ENCODE measurements around the gene PKP1.

- TF ChIP-seq CTCF (IDR thresholded peaks at IDR 0.05), result no peak
- TF ChIP-seq POLR2A (IDR thresholded peaks at IDR 0.05), result no peak
- TF ChIP-seq POLR2AphosphoS5 (IDR thresholded peaks at IDR 0.05), result no peak
These were observed 33.2 kb downstream of the PKP1 start for GRCh38 chr1:201316556-201316955.
